SIG-M5 treated with dmso at 0.1 percent for 504 hours (cell line): Measurements from ENCODE around the gene OR2G6.
"Not testable (repeated sequence)": the region's sequence is repeated elsewhere in the genome, so short reads cannot be mapped to it uniquely, and the experiment has no call there.

Source experiments
- DNase-seq: peaks from one replicate; lab custom pipeline; 2025; ENCODE audit not compliant: unreplicated experiment; lab: John Stamatoyannopoulos, UW

The OR2G6 gene

GRCh38 chr1:248507773-248508172 is at the start of gene OR2G6:
OR2G6 (plus strand) TSS chr1:248508073; CDS start chr1:248521647, 13,574 bp downstream.
- DNase-seq, result not testable (repeated sequence)

DNA sequence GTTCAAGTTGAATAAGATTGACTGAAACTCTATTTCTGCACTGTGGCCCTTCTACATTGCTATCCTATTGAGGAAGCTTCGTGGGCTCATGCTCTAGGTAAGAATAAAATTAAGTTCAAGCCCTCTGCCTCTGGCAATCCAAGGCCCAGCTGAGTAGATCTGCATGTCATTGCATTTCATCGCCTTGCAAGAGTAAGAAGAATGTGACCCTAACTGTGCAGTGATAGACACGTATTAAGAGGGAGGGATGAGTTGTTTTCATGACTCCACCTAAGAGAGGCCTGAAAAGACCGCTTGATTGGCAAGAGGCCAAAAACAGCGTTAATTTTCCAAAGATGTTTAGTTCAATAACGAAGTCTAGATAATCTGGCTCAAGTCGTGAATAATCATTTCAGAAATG is 48.8 kb upstream of the OR2G6 start:
- not testable (repeated sequence) for DNase-seq

DNA sequence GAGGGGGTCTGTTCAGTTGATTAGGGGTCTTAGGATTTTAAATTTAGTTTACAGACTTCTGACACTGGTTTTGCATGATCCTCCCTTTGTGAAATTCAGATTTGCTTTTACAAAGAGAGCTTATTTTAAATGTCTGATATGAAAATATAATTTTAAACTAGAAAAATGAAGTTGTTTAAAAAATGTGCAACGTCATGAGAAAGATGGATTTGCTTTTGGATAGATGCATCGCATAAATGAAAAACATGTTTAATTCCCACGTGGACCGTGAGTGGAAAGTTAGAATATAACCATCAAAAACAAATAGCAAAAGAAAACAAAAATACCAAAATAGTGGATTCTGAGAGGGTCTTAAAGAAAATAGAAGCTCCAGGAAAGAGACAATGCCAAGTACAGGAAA is 36.7 kb upstream of the OR2G6 start:
- no peak for DNase-seq

GRCh38 chr1:248472111-248472510 is 35.8 kb upstream of the OR2G6 start:
- not testable (repeated sequence) for DNase-seq

- DNase-seq, result not testable (repeated sequence)
Observed at GRCh38 chr1:248473051-248473450, 34.8 kb upstream of the OR2G6 start, which contains the start of gene OR2T3. OR2T3 (plus strand) TSS chr1:248473351; CDS start chr1:248473351, 0 bp downstream.

DNA sequence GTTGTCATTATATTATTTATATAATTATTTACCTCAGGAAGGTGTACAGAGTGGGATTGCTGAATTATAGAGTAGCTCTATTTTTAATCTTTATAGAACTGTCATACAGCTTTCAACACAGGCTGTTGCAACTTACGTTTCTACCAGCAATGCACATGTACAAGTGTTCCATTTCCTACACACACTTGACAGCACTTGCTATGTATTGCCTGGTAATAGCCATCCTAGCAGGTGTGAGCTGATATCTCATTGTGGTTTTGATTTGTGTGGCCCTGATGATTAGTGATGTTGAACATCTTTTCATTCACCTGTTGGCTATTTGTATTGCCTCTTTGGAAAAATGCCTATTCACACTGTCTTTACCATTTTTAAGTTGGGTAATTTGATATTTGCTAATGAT is 32.2 kb upstream of the OR2G6 start:
- DNase-seq, result not testable (repeated sequence)

DNA sequence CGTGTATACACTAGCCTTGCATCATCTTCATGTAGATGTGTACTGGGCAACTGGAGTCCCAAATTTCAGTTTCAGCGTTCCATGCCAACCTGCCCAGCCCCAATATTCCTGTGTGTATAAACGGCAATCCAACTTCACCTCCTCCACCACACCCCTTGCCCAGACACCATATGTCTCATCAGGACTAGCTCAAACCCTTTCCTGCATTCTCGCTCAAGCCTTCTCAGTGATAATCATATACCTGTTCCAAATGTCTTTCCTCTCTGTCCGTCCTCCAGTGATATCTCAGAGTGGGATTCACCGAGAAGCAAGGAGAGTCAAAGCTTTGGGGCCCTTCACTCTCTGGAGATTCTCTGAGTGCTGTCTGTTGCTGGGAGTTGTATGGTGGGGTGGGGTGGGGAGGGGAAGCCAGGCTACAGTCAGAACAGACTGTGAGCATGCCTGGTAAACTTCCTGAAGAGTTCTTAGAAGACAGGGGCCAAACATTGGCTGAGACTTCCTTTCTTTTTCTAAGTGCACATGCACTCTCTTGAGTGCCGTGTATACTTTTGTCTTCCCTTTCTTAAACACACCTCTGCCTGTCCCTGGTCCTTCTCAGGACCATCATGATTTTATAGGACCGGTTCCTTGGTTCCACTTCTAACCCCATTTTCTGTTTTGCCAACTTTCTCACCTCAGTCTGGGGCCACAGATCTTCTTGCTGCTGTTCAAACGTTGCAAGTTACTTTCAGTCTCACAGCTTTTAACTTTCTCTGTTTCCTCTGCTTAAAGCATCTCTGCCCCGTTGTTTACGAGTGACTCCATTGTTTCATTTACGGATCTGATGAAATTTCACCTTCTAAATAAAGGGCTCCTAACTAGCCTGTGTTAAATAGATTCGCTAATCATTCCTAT is 25.9 kb upstream of the OR2G6 start:
- DNase-seq, result not testable (repeated sequence)

DNA sequence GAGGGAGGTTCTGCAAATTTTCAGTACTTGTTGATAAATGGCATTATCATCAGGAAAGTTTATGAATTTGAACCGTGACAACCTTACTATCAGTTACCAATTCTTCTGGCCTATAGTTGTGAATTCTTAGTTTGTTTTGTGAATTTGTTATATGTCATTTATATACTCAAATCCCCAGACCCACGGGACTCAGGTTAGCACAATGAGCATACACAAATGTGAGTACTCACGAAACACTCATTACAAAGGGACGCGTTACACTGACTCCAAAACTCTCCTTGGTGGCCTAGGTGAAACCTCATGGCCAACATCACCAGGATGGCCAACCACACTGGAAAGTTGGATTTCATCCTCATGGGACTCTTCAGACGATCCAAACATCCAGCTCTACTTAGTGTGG is 19.6 kb upstream of the OR2G6 start, which contains the start of gene OR2T5:
Gene OR2T5, plus strand, starts transcription at position 301 of the 400 bp plus-strand sequence. Its CDS starts 0 bp downstream, at position 301.
- not testable (repeated sequence) for DNase-seq

DNA sequence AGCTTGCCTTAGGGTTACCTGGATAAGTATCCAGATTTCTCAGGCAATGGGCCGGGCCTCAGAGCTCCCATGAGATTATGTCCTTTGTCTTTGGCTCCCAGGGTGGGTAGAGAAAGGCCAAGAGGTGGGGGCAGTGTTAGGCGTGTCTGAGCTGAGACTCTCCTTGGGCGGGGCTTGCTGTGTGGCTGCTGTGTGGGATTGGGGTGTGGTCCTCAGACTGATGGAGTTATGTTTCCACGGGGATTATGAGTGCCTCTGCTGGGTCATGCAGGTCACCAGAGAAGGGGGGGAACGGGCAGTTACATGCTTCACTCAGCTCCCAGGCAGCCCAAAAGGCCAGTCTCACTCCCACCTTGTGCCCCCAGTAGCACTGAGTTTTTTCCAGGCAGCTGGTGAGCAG is 11.2 kb upstream of the OR2G6 start:
- DNase-seq, result not testable (repeated sequence)

GRCh38 chr1:248500305-248501035 is 7.4 kb upstream of the OR2G6 start:
- not testable (repeated sequence) for DNase-seq

DNA sequence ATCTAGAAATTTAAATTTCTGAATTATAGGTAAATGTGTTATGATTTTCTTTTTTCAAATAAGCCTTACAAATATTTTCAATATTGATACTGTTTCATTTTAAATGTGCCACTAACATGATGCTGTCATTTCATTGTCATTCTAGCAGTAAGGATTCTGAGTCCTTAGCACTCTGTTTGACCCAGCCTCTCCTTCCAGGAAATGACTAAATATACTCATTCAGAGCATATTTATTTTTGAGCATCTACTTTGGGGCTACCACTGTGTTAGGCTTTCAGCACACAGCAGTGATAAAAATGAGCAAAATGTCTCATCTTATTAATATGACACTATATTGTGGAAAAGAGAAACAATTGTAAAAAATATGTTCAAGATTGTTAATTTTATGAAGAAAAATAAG is 2.3 kb downstream of the OR2G6 start:
- not testable (repeated sequence) for DNase-seq

DNA sequence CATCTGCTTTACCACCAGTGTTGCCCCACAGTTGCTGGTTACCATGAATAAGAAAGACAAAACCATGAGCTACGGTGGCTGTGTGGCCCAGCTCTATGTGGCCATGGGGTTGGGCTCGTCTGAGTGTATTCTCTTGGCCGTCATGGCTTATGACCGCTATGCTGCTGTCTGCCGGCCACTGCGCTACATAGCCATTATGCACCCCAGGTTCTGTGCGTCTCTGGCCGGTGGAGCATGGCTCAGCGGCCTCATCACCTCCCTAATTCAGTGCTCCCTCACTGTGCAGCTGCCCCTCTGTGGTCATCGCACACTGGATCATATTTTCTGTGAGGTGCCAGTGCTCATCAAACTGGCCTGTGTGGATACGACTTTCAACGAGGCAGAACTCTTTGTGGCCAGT is 14.0 kb downstream of the OR2G6 start:
- no peak for DNase-seq

DNA sequence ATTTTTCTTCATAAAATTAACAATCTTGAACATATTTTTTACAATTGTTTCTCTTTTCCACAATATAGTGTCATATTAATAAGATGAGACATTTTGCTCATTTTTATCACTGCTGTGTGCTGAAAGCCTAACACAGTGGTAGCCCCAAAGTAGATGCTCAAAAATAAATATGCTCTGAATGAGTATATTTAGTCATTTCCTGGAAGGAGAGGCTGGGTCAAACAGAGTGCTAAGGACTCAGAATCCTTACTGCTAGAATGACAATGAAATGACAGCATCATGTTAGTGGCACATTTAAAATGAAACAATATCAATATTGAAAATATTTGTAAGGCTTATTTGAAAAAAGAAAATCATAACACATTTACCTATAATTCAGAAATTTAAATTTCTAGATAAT is 29.6 kb downstream of the OR2G6 start:
- not testable (repeated sequence) for DNase-seq

DNA sequence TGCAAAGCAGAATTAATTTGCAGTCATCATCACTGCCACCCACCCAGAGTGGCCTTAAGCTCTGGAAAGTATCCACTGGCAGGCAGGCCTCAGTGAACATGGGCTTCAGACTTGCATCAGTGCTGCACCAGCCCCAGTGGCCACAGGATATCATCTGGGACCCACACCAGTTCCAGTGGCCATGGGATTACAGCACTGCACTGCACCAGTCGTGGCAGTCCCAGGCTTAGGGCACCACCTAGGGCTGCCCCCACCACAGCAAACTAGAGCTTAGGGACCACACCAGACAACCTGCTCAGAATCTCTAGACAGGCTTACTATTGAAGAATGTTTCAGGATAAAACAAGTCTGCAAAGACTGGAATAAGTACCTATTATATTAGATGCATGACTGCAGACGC is 39.5 kb downstream of the OR2G6 start:
- DNase-seq, result not testable (repeated sequence)

DNA sequence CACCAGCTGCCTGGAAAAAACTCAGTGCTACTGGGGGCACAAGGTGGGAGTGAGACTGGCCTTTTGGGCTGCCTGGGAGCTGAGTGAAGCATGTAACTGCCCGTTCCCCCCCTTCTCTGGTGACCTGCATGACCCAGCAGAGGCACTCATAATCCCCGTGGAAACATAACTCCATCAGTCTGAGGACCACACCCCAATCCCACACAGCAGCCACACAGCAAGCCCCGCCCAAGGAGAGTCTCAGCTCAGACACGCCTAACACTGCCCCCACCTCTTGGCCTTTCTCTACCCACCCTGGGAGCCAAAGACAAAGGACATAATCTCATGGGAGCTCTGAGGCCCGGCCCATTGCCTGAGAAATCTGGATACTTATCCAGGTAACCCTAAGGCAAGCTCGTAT is 43.2 kb downstream of the OR2G6 start:
- not testable (repeated sequence) for DNase-seq

GRCh38 chr1:248562672-248563071 is 54.8 kb downstream of the OR2G6 start, which contains the start of gene OR2T29:
OR2T29 (minus strand) TSS chr1:248562772; CDS start chr1:248559491, 3,281 bp downstream.
- DNase-seq, result not testable (repeated sequence)

- peak; percentile 19 for DNase-seq
Observed at GRCh38 chr1:248565530-248566373, 57.9 kb downstream of the OR2G6 start.

DNA sequence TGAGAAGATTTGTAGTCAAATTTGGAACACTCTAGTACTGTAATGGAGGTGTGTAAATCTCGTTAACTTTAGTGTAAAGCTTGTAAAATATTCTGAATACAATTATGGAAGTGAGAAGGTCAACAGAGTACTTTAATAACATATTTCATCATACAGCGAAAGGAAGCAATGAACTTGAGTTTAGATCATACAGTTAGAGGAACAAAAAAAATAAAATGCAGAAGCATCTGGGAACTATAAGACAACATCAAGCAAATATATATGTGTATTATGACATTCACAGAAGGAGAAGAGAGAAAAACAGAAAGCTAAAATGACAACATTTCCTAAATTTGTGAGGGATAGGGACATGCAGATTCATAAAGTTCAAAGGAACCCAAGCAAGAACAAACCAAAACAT is 61.2 kb downstream of the OR2G6 start:
- peak; percentile 45 for DNase-seq

DNA sequence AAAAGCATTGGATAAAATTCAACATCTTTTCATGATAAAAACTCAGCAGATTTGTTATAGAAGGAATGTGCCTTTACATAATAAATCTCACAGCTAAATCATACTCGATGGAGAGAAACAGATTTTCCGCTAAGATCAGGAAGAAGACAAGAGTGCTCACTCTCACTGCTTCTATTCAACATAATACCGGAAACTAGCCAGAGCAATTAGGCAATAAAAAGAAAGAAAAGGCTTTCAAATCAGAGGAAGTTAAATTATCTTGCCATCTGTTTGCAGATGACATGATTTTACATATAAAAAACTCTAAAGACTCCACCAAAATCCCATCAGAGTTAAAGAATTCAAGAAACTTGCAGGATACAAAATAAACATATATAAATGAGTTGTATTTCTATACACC is 62.9 kb downstream of the OR2G6 start:
- not testable (repeated sequence) for DNase-seq

DNA sequence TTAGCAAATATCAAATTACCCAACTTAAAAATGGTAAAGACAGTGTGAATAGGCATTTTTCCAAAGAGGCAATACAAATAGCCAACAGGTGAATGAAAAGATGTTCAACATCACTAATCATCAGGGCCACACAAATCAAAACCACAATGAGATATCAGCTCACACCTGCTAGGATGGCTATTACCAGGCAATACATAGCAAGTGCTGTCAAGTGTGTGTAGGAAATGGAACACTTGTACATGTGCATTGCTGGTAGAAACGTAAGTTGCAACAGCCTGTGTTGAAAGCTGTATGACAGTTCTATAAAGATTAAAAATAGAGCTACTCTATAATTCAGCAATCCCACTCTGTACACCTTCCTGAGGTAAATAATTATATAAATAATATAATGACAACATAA is 64.2 kb downstream of the OR2G6 start:
- not testable (repeated sequence) for DNase-seq

DNA sequence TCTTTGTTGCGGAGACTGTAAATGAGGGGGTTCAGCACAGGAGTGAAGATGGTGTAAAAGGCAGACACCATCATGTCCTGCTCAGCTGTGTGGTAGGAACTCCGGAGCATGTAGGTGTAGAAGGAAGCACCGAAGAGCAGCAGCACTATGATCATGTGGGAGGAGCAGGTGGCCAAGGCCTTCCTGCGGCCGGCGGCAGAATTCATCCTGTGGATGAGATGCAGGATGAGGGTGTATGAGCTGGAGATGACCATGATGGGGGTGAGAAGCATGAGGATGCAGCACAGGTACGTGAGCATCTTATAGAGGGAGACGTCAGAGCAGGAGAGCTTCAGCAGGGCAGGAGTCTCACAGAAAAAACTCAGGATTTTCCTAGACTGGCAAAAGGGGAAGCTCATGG is 66.0 kb downstream of the OR2G6 start:
- DNase-seq, result not testable (repeated sequence)
